NCI-H2107 treated with DMSO at 0.1 percent for 48 hours (cell line): Measurements from ENCODE around the gene PPP1R12B.
"Not testable (repeated sequence)": the region's sequence is repeated elsewhere in the genome, so short reads cannot be mapped to it uniquely, and the experiment has no call there.

Source experiments
- DNase-seq: peaks from one replicate; lab custom pipeline; 2025; ENCODE audit not compliant: unreplicated experiment; lab: John Stamatoyannopoulos, UW

PPP1R12B gene

GRCh38 chr1:202597090-202597761 lies 248.7 kb downstream of the PPP1R12B start:
- no peak for DNase-seq

- peak; percentile 55 for DNase-seq
These were observed 251.4 kb downstream of the PPP1R12B start for GRCh38 chr1:202599669-202600431.

- no peak for DNase-seq
These were observed 252.0 kb downstream of the PPP1R12B start for GRCh38 chr1:202600432-202601041.

- no peak for DNase-seq
These were observed 254.9 kb downstream of the PPP1R12B start for GRCh38 chr1:202603435-202603834.

- DNase-seq = no peak
These were observed 257.0 kb downstream of the PPP1R12B start for GRCh38 chr1:202605515-202605914.

- DNase-seq = not testable (repeated sequence)
These were observed 263.5 kb downstream of the PPP1R12B start for GRCh38 chr1:202612036-202612435.

GRCh38 chr1:202613571-202613970 lies 265.1 kb downstream of the PPP1R12B start:
- no peak for DNase-seq

- not testable (repeated sequence) for DNase-seq
These were observed 266.1 kb downstream of the PPP1R12B start for GRCh38 chr1:202614363-202615207.

- not testable (repeated sequence) for DNase-seq
These were observed 266.7 kb downstream of the PPP1R12B start for GRCh38 chr1:202615208-202615500.

GRCh38 chr1:202615501-202616354 lies 267.2 kb downstream of the PPP1R12B start:
- no peak for DNase-seq

- no peak for DNase-seq
These were observed 267.9 kb downstream of the PPP1R12B start for GRCh38 chr1:202616355-202616915.

GRCh38 chr1:202619012-202619411 lies 270.5 kb downstream of the PPP1R12B start:
- DNase-seq = not testable (repeated sequence)

GRCh38 chr1:202619505-202619904 lies 271.0 kb downstream of the PPP1R12B start:
- no peak for DNase-seq

GRCh38 chr1:202620036-202620435 lies 271.5 kb downstream of the PPP1R12B start:
- DNase-seq = not testable (repeated sequence)

GRCh38 chr1:202621446-202621845 lies 272.9 kb downstream of the PPP1R12B start:
- DNase-seq = no peak

GRCh38 chr1:202622388-202622787 lies 273.9 kb downstream of the PPP1R12B start:
- no peak for DNase-seq

GRCh38 chr1:202623075-202623474 lies 274.6 kb downstream of the PPP1R12B start:
- DNase-seq = no peak

- not testable (repeated sequence) for DNase-seq
These were observed 275.0 kb downstream of the PPP1R12B start for GRCh38 chr1:202623476-202623875.

GRCh38 chr1:202624088-202624780 lies 275.7 kb downstream of the PPP1R12B start:
- no peak for DNase-seq

GRCh38 chr1:202624781-202625108 lies 276.2 kb downstream of the PPP1R12B start:
- DNase-seq = no peak
